ENCODE measurements around the gene TSSK2. TPM values are rescaled to one million over a fixed set of nuclear protein-coding genes. Genes with fewer than 3 reads are reported as not detected.

Gene TSSK2
- total and polyA plus RNA-seq, 11 donors = 0.04 to 0.19 (median 0.12) TPM; not detected in 8

GRCh38 chr22:19096555-19096954 lies 34.6 kb upstream of the TSSK2 start:
- 93 to 97% (median 97%) methylated on average over 1 of the region's 1 CpG for WGBS, 4 donors
- DNase-seq = no peak

GRCh38 chr22:19097518-19097917 lies 33.6 kb upstream of the TSSK2 start:
- Histone ChIP-seq H3K36me3 (peaks cover 0 to 11% (median 0%) of the 10 kb centered on the region in 9 donors), H3K4me3 (no peak overlapping the region), H3K27ac (peak overlapping the region in 1 of 12 donors; percentile 1), H3K9me3 (no peaks in the 10 kb centered on the region), H3K27me3 (no peaks in the 10 kb centered on the region), H3K4me1 (peaks cover 0 to 15% (median 0%) of the 10 kb centered on the region in 12 donors)
- intact Hi-C loops (cut with DNase I) = no loop called here
- WGBS, 4 donors = 55 to 85% (median 74%) methylated on average over 3 of the region's 3 CpGs
- ATAC-seq (peak in 1 of 4 donors; percentile 59), DNase-seq (no peak)
- no peak for TF ChIP-seq CTCF (IDR thresholded peaks at IDR 0.05)
- TF ChIP-seq POLR2A (IDR thresholded peaks at IDR 0.05) = no peak

More at GRCh38 chr22:19096555-19096954, 34.6 kb upstream of the TSSK2 start:
- Histone ChIP-seq H3K4me3 (no peak overlapping the region), H3K36me3 (peaks cover 0 to 11% (median 0%) of the 10 kb centered on the region in 9 donors), H3K4me1 (peaks cover 0 to 15% (median 0%) of the 10 kb centered on the region in 12 donors), H3K27me3 (no peaks in the 10 kb centered on the region), H3K27ac (no peak overlapping the region), H3K9me3 (no peaks in the 10 kb centered on the region)
- ATAC-seq = no peak
- intact Hi-C loops (cut with DNase I) = no loop called here
- TF ChIP-seq CTCF (IDR thresholded peaks at IDR 0.05) = no peak
- no peak for TF ChIP-seq POLR2A (IDR thresholded peaks at IDR 0.05)

GRCh38 chr22:19098157-19098556 lies 33.0 kb upstream of the TSSK2 start:
- 54 to 71% (median 64%) methylated on average over 4 of the region's 4 CpGs for WGBS, 4 donors
- H3K9me3 ChIP-seq = no peaks in the 10 kb centered on the region
- DNase-seq (no peak), ATAC-seq (peak in 1 of 4 donors; percentile 20)
- H3K27me3 ChIP-seq = no peaks in the 10 kb centered on the region
- H3K36me3 ChIP-seq = peaks cover 0 to 11% (median 0%) of the 10 kb centered on the region in 9 donors
- H3K4me3 ChIP-seq = no peak overlapping the region
- TF ChIP-seq CTCF (IDR thresholded peaks at IDR 0.05) = no peak
- TF ChIP-seq POLR2A (IDR thresholded peaks at IDR 0.05) = no peak
- intact Hi-C loops (cut with DNase I) = no loop called here
- H3K27ac ChIP-seq = peak overlapping the region in 1 of 12 donors; percentile 1
- H3K4me1 ChIP-seq = peaks cover 0 to 15% (median 0%) of the 10 kb centered on the region in 12 donors

GRCh38 chr22:19103880-19104821 lies 27.0 kb upstream of the TSSK2 start:
- intact Hi-C loops (cut with DNase I) = no loop called here
- 70 to 75% (median 74%) methylated on average over 5 of the region's 5 CpGs for WGBS, 4 donors
- Histone ChIP-seq H3K36me3 (peaks cover 0 to 4% (median 0%) of the 10 kb centered on the region in 9 donors), H3K4me1 (peaks cover 4 to 46% (median 27%) of the 10 kb centered on the region in 12 donors), H3K27ac (no peak overlapping the region), H3K27me3 (no peaks in the 10 kb centered on the region), H3K9me3 (no peaks in the 10 kb centered on the region), H3K4me3 (no peak overlapping the region)
- TF ChIP-seq POLR2A (IDR thresholded peaks at IDR 0.05) = no peak
- TF ChIP-seq CTCF (IDR thresholded peaks at IDR 0.05) = no peak
- ATAC-seq (peak in 2 of 4 donors; percentile 25 to 38), DNase-seq (no peak)

Measured in heart left ventricle (tissue), 16 donors.